IMR-90 (cell line): ENCODE measurements around the gene ZDHHC8. TPM values are rescaled to one million over a fixed set of nuclear protein-coding genes. Genes with fewer than 3 reads are reported as not detected.

Experiments
- ATAC-seq: fragments of 200-7000 bp; cut with Tn5 transposase; 2 replicates; pipeline ENCODE4 v1.9.1; 2020; ENCODE audit warnings: low read depth, mild to moderate bottlenecking, moderate library complexity
- BruUV-seq: library from RNA; stranded (reverse); fragments of 400-500 nt; replicated peaks from 2 replicates; lab custom pipeline; 2021; lab: Mats Ljungman, UMichigan
- CTCF ChIA-PET: fragments of 300-600 bp; formaldehyde crosslinking; extraction: SDS; loops from one replicate; lab custom pipeline; 2021; ENCODE audit warnings: antibody characterized with exemption; lab: Yijun Ruan, JAX
- POLR2A ChIA-PET: fragments of 300-600 bp; sonication (Branson Sonifier 250); formaldehyde crosslinking; loops from one replicate; lab custom pipeline; 2022; ENCODE audit warnings: antibody characterized with exemption; ENCODE audit not compliant: unreplicated experiment; lab: Charles Lee
- DNase-seq: peaks from one replicate; pipeline ENCODE4 v3.0.0; 2013
- H2AFZ ChIP-seq: replicated peaks from 2 replicates; pipeline ENCODE3; 2013; ENCODE audit warnings: low read length, mild to moderate bottlenecking; ENCODE audit not compliant: poor library complexity
- H2AK5ac ChIP-seq: 2 replicates; pipeline ENCODE4 v1.6.1; 2013; ENCODE audit warnings: low read depth, low read length, inconsistent platforms
- H2AK9ac ChIP-seq: replicated peaks from 2 replicates; pipeline ENCODE3; 2013; ENCODE audit warnings: mild to moderate bottlenecking, low read depth, low read length, moderate library complexity; ENCODE audit not compliant: poor library complexity
- H2BK120ac ChIP-seq: 2 replicates; pipeline ENCODE4 v1.6.1; 2013; ENCODE audit warnings: low read depth, low read length, inconsistent platforms
- H2BK15ac ChIP-seq: 3 replicates; pipeline ENCODE4 v1.6.1; 2013; ENCODE audit warnings: low read depth, low read length, inconsistent platforms
- H2BK20ac ChIP-seq: 2 replicates; pipeline ENCODE4 v1.6.1; 2013; ENCODE audit warnings: low read depth, mild to moderate bottlenecking, inconsistent platforms, low read length, moderate library complexity
- H2BK5ac ChIP-seq: 2 replicates; pipeline ENCODE4 v1.6.1; 2013; ENCODE audit warnings: mild to moderate bottlenecking, low read depth, low read length, inconsistent platforms; ENCODE audit not compliant: poor library complexity, severe bottlenecking
- H3K14ac ChIP-seq: replicated peaks from 2 replicates; pipeline ENCODE4 v1.6.1; 2013; ENCODE audit warnings: low read depth, low read length, inconsistent platforms
- H3K18ac ChIP-seq: 2 replicates; pipeline ENCODE4 v1.6.1; 2013; ENCODE audit warnings: low read depth, low read length, control low read depth
- H3K23ac ChIP-seq: 2 replicates; pipeline ENCODE4 v1.6.1; 2013; ENCODE audit warnings: low read depth, low read length, inconsistent platforms
- H3K27ac ChIP-seq: 2 replicates; pipeline ENCODE4 v1.5.1; 2013; ENCODE audit warnings: mild to moderate bottlenecking, control low read depth, low read length; ENCODE audit not compliant: insufficient read depth
- H3K27me3 ChIP-seq: 2 replicates; pipeline ENCODE4 v1.6.1; 2013; ENCODE audit warnings: low read length; ENCODE audit not compliant: control insufficient read depth, insufficient read depth
- H3K36me3 ChIP-seq: 2 replicates; pipeline ENCODE4 v1.6.1; 2013; ENCODE audit warnings: low read length, mixed read lengths; ENCODE audit not compliant: control insufficient read depth, insufficient read depth
- H3K4ac ChIP-seq: 2 replicates; pipeline ENCODE4 v1.6.1; 2013; ENCODE audit warnings: low read depth, low read length, inconsistent platforms
- H3K4me1 ChIP-seq: 2 replicates; pipeline ENCODE4 v1.6.1; 2013; ENCODE audit warnings: low read length, mixed read lengths; ENCODE audit not compliant: control insufficient read depth, insufficient read depth
- H3K4me2 ChIP-seq: 2 replicates; pipeline ENCODE4 v1.6.1; 2013; ENCODE audit warnings: low read depth, mild to moderate bottlenecking, control low read depth, low read length, moderate library complexity
- H3K4me3 ChIP-seq: 2 replicates; pipeline ENCODE4 v1.5.1; 2013; ENCODE audit warnings: low read depth, mild to moderate bottlenecking, control low read depth, low read length, moderate library complexity; ENCODE audit not compliant: insufficient read depth
- H3K56ac ChIP-seq: 2 replicates; pipeline ENCODE4 v1.6.1; 2013; ENCODE audit warnings: low read length, inconsistent platforms; ENCODE audit not compliant: insufficient read depth; ENCODE audit errors: extremely low read depth
- H3K79me1 ChIP-seq, 2 experiments: 2 replicates each; pipeline ENCODE4 v1.6.1; 2013; ENCODE audit warnings: low read length in 2 of 2, inconsistent platforms in 1 of 2, low read depth in 1 of 2
- H3K9ac ChIP-seq: 2 replicates; pipeline ENCODE4 v1.6.1; 2013; ENCODE audit warnings: low read depth, low read length, control low read depth
- H3K9me1 ChIP-seq: 2 replicates; pipeline ENCODE4 v1.6.1; 2013; ENCODE audit warnings: low read length, inconsistent platforms; ENCODE audit not compliant: insufficient read depth
- H3K9me3 ChIP-seq: 2 replicates; pipeline ENCODE4 v1.6.1; 2013; ENCODE audit warnings: low read length; ENCODE audit not compliant: control insufficient read depth, insufficient read depth
- H4K20me1 ChIP-seq: 2 replicates; pipeline ENCODE4 v1.6.1; 2013; ENCODE audit warnings: low read length, inconsistent platforms; ENCODE audit not compliant: insufficient read depth
- H4K5ac ChIP-seq: 2 replicates; pipeline ENCODE4 v1.6.1; 2013; ENCODE audit warnings: mild to moderate bottlenecking, low read depth, low read length, control low read depth
- H4K8ac ChIP-seq, 2 experiments: 2 replicates each; pipeline ENCODE4 v1.6.1; 2013; ENCODE audit warnings: low read depth in 2 of 2, low read length in 2 of 2, control low read depth in 1 of 2, inconsistent platforms in 1 of 2
- H4K91ac ChIP-seq: 2 replicates; pipeline ENCODE4 v1.6.1; 2013; ENCODE audit warnings: low read depth, low read length, inconsistent platforms; ENCODE audit not compliant: insufficient read depth
- CEBPB ChIP-seq: IDR thresholded peaks from 2 replicates; pipeline ENCODE4 v1.6.1; 2012; ENCODE audit warnings: low read depth, low read length, improper control_type of control experiment
- RCOR1 ChIP-seq: IDR thresholded peaks from 2 replicates; pipeline ENCODE4 v1.6.1; 2012; ENCODE audit warnings: mild to moderate bottlenecking, low read length, improper control_type of control experiment; ENCODE audit not compliant: insufficient replicate concordance
- SMC3 ChIP-seq: fragments of 150-350 bp; IDR thresholded peaks from 2 replicates; pipeline ENCODE4 v1.6.1; 2016; ENCODE audit warnings: low read depth, mild to moderate bottlenecking, antibody characterized with exemption, low read length, moderate library complexity
- WGBS, 2 experiments: methylation state at CpG; one replicate each; pipeline versions ENCODE4 v1.1.5 to v1.1.7; 2013; ENCODE audit warnings: missing lambda C conversion rate in 2 of 2; ENCODE audit not compliant: insufficient read length in 1 of 2; ENCODE audit errors: extremely low coverage in 2 of 2; 5-methylcytosine and 5-hydroxymethylcytosine counted together
- dilution Hi-C: fragments of 300-500 bp; cut with HindIII; formaldehyde crosslinking; loops from one replicate; pipeline ENCODE4 v1.14.3; 2018; ENCODE audit warnings: low sequenced_read_pairs; ENCODE audit not compliant: unreplicated experiment
- in situ Hi-C: fragments of 300-500 bp; cut with MboI; formaldehyde crosslinking; loops from 3 replicates; pipeline ENCODE4 v1.14.3; 2019; ENCODE audit warnings: low sequenced_read_pairs, inconsistent platforms, mixed read lengths
- intact Hi-C: fragments of 100-400 bp; cut with micrococcal nuclease; formaldehyde crosslinking; loops from 2 replicates; pipeline ENCODE4 v1.10.0; 2022
- polyA plus RNA-seq, 3 experiments: library from polyadenylated mRNA; depleted of rRNA; stranded (reverse); fragments of >200 nt; gene quantifications; 2 replicates each; pipeline ENCODE4 v1.2.3, GENCODE V29; 2012; ENCODE audit warnings: low replicate concordance in 1 of 3
- total RNA-seq: library from RNA; depleted of rRNA; stranded (reverse); fragments of >200 nt; gene quantifications from 2 replicates; pipeline ENCODE4 v1.2.3, GENCODE V29; 2012

ZDHHC8 gene
- total and polyA plus RNA-seq, 2 of the 4 experiments (the other 2 are of a cell fraction) = 2.5 to 72.6 TPM

- peaks cover 31% of the 10 kb centered on the region for H3K9me1 ChIP-seq
- dilution Hi-C loops (no loop called here), in situ Hi-C loops (no loop called here), intact Hi-C loops (no loop called here)
- H3K79me1 ChIP-seq = peaks cover 9 to 72% of the 10 kb centered on the region in 2 experiments
- no peak overlapping the region for H3K18ac ChIP-seq
- POLR2A ChIA-PET = no interaction called here
- CTCF ChIA-PET = no interaction called here
- no peaks in the 10 kb centered on the region for H3K9me3 ChIP-seq
- H3K36me3 ChIP-seq = peaks cover 31% of the 10 kb centered on the region
- H3K27me3 ChIP-seq = no peaks in the 10 kb centered on the region
- H3K4me1 ChIP-seq = peaks cover 19% of the 10 kb centered on the region
- no peak overlapping the region for H2AK5ac ChIP-seq
- no peak overlapping the region for H2AK9ac ChIP-seq
- no TSS peak for BruUV-seq
- H3K56ac ChIP-seq = no peak overlapping the region
- H2BK120ac ChIP-seq = no peak overlapping the region
- H4K20me1 ChIP-seq = peaks cover 70% of the 10 kb centered on the region
- ATAC-seq (no peak), DNase-seq (no peak)
- H3K23ac ChIP-seq = no peak overlapping the region
- 95% methylated on average over 6 of the region's 10 CpGs; no CpG with 5 or more reads in 1 of the 2 experiments for WGBS, 2 experiments
- no peak overlapping the region for H3K14ac ChIP-seq
- H3K4ac ChIP-seq = no peak overlapping the region
- no peak overlapping the region for H3K27ac ChIP-seq
- no peak overlapping the region for H2BK15ac ChIP-seq
- no peak overlapping the region for H2BK20ac ChIP-seq
- no peak overlapping the region for H4K5ac ChIP-seq
- H4K8ac ChIP-seq = no peak overlapping the region
- no peak overlapping the region for H3K4me3 ChIP-seq
- no peak overlapping the region for H4K91ac ChIP-seq
- no peak overlapping the region for H3K9ac ChIP-seq
- H3K4me2 ChIP-seq = no peak overlapping the region
- H2AFZ ChIP-seq = no peak overlapping the region
- TF ChIP-seq CEBPB = no peak
- TF ChIP-seq SMC3 = no peak
- TF ChIP-seq RCOR1 = no peak
- H2BK5ac ChIP-seq = no peak overlapping the region
Observed at GRCh38 chr22:20083891-20084546, 47.6 kb upstream of the ZDHHC8 start.
